Epithelial cell of proximal tubule (primary cell): Measurements from ENCODE around the gene DYNLRB2. TPM values are rescaled to one million over a fixed set of nuclear protein-coding genes. Genes with fewer than 3 reads are reported as not detected.

Experiments used
- DNase-seq: peaks from one replicate; pipeline ENCODE4 v3.0.0-alpha.2; 2011; ENCODE audit warnings: low read depth
- H3K4me3 ChIP-seq: 2 replicates; pipeline ENCODE4 v1.5.1; 2011; ENCODE audit warnings: low read depth, mild to moderate bottlenecking, low read length
- CTCF ChIP-seq: conservative IDR thresholded peaks from 2 replicates; pipeline ENCODE4 v1.5.1; 2012; ENCODE audit warnings: low read depth, mild to moderate bottlenecking, low read length
- total RNA-seq: library from RNA; depleted of rRNA; stranded (reverse); fragments of >200 nt; gene quantifications from 2 replicates; pipeline ENCODE4 v1.2.3, GENCODE V29; 2015

The DYNLRB2 gene
- total RNA-seq, 1 donor from 2014 or later: not detected

- DNase-seq: no peak
- no peak for TF ChIP-seq CTCF
- H3K4me3 ChIP-seq: no peak overlapping the region
Measured at GRCh38 chr16:80577485-80578280, 36.9 kb downstream of the DYNLRB2 start.

GRCh38 chr16:80580109-80580832 is 39.5 kb downstream of the DYNLRB2 start:
- DNase-seq: no peak
- TF ChIP-seq CTCF: no peak
- no peak overlapping the region for H3K4me3 ChIP-seq

GRCh38 chr16:80583466-80583865 is 42.7 kb downstream of the DYNLRB2 start:
- DNase-seq: no peak
- H3K4me3 ChIP-seq: no peak overlapping the region
- TF ChIP-seq CTCF: no peak

GRCh38 chr16:80585764-80586163 is 45.0 kb downstream of the DYNLRB2 start:
- no peak for DNase-seq
- TF ChIP-seq CTCF: no peak
- no peak overlapping the region for H3K4me3 ChIP-seq

- no peak for TF ChIP-seq CTCF
- DNase-seq: no peak
- no peak overlapping the region for H3K4me3 ChIP-seq
Measured at GRCh38 chr16:80586476-80586875, 45.7 kb downstream of the DYNLRB2 start.

GRCh38 chr16:80587071-80587470 is 46.3 kb downstream of the DYNLRB2 start:
- no peak for TF ChIP-seq CTCF
- DNase-seq: no peak
- no peak overlapping the region for H3K4me3 ChIP-seq
